SK-N-MC (cell line): ENCODE data around the gene CLCA4.

Experiments used
- EZH2 ChIP-seq: fragments of 200-600 bp; sonication (generic); IDR thresholded peaks from one replicate; pipeline ENCODE4 v1.6.1; 2017; ENCODE audit warnings: antibody characterized with exemption
- FOXP2 ChIP-seq: optimal IDR thresholded peaks from 2 replicates; pipeline ENCODE3; 2011; ENCODE audit warnings: mild to moderate bottlenecking, moderate library complexity; ENCODE audit not compliant: insufficient read depth; ENCODE audit errors: extremely low read length, control extremely low read depth
- POLR2AphosphoS5 ChIP-seq: IDR thresholded peaks from 2 replicates; pipeline ENCODE4 v1.6.1; 2012; ENCODE audit warnings: mild to moderate bottlenecking, low read depth, low read length, borderline replicate concordance

GRCh38 chr1:86596741-86597290, 49.9 kb downstream of the CLCA4 start:
- no peak for TF ChIP-seq POLR2AphosphoS5
- TF ChIP-seq EZH2 = no peak
- no peak for TF ChIP-seq FOXP2
